Fibroblast of lung (primary cell): Measurements from ENCODE around the gene ITPKB. TPM values are rescaled to one million over a fixed set of nuclear protein-coding genes. Genes with fewer than 3 reads are reported as not detected.
A peak's percentile ranks its signal among the peaks of the same experiment; 100 is the strongest.

Source experiments
- DNase-seq, 2 donors: peaks; one replicate each; pipeline versions ENCODE4 v3.0.0 to v3.0.0-alpha.2; 2010; ENCODE audit warnings: low read depth in 2 of 2
- H2AFZ ChIP-seq: 2 replicates; pipeline ENCODE4 v1.5.1; 2012; ENCODE audit warnings: low read length, control low read depth, inconsistent platforms
- H3K27ac ChIP-seq: 2 replicates; pipeline ENCODE4 v1.5.1; 2011; ENCODE audit warnings: low read length, control low read depth; ENCODE audit not compliant: insufficient read depth
- H3K27me3 ChIP-seq: 2 replicates; pipeline ENCODE4 v1.5.1; 2011; ENCODE audit warnings: mild to moderate bottlenecking, low read length; ENCODE audit not compliant: control insufficient read depth, insufficient read depth
- H3K36me3 ChIP-seq: 2 replicates; pipeline ENCODE4 v1.5.1; 2011; ENCODE audit warnings: low read length; ENCODE audit not compliant: control insufficient read depth, insufficient read depth
- H3K4me1 ChIP-seq: 2 replicates; pipeline ENCODE4 v1.5.1; 2011; ENCODE audit warnings: low read length; ENCODE audit not compliant: control insufficient read depth, insufficient read depth; ENCODE audit errors: extremely low read depth
- H3K4me2 ChIP-seq: 2 replicates; pipeline ENCODE4 v1.5.1; 2011; ENCODE audit warnings: low read length, control low read depth; ENCODE audit not compliant: insufficient read depth; ENCODE audit errors: extremely low read depth
- H3K4me3 ChIP-seq, 4 experiments: fragments of 200-600 bp in 1 of 4; sonication (generic) in 1 of 4; replicated peaks in 1 of 4; 2 replicates each; pipeline ENCODE4 v1.5.1; 2011 to 2016; ENCODE audit warnings: low read length in 4 of 4, low read depth in 3 of 4, mild to moderate bottlenecking in 3 of 4, control low read depth in 2 of 4, inconsistent platforms in 1 of 4, mixed read lengths in 1 of 4; ENCODE audit not compliant: insufficient read depth in 1 of 4; ENCODE audit errors: control extremely low read depth in 1 of 4
- H3K79me2 ChIP-seq: 2 replicates; pipeline ENCODE4 v1.5.1; 2012; ENCODE audit warnings: mild to moderate bottlenecking, low read length, inconsistent platforms; ENCODE audit not compliant: control insufficient read depth, insufficient read depth
- H3K9ac ChIP-seq: 2 replicates; pipeline ENCODE4 v1.5.1; 2011; ENCODE audit warnings: mild to moderate bottlenecking, low read length, control low read depth; ENCODE audit not compliant: insufficient read depth
- H3K9me3 ChIP-seq: 2 replicates; pipeline ENCODE4 v1.5.1; 2012; ENCODE audit warnings: low read depth, low read length; ENCODE audit not compliant: control insufficient read depth, insufficient read depth
- H4K20me1 ChIP-seq: 2 replicates; pipeline ENCODE4 v1.5.1; 2011; ENCODE audit warnings: low read length; ENCODE audit not compliant: control insufficient read depth, insufficient read depth; ENCODE audit errors: extremely low read depth
- CTCF ChIP-seq, 2 donors: IDR thresholded peaks in 1 of 2; conservative IDR thresholded peaks in 1 of 2; 1 replicate in 1 of 2; 2 replicates in 1 of 2; pipeline ENCODE4 v1.5.1; 2011 to 2012; ENCODE audit warnings: low read length in 2 of 2, control low read depth in 1 of 2, inconsistent platforms in 1 of 2, low read depth in 1 of 2, mild to moderate bottlenecking in 1 of 2
- EZH2 ChIP-seq: IDR thresholded peaks from 2 replicates; pipeline ENCODE4 v1.5.1; 2012; ENCODE audit warnings: low read length, control low read depth, mild to moderate bottlenecking; ENCODE audit errors: missing control alignments
- polyA plus RNA-seq, 2 donors: library from polyadenylated mRNA; depleted of rRNA in 1 of 2; stranded (reverse) in 1 of 2; unstranded in 1 of 2; fragments of >200 nt; gene quantifications; 2 replicates each; pipeline ENCODE4 v1.2.1, GENCODE V29; 2011 to 2012; ENCODE audit warnings: missing spikeins in 1 of 2
- total RNA-seq: library from RNA; depleted of rRNA; stranded (reverse); fragments of >200 nt; gene quantifications from 2 replicates; pipeline ENCODE4 v1.2.1, GENCODE V29; 2014

ITPKB gene
- total and polyA plus RNA-seq, 2 donors (not counting 1 experiment from before 2014, with no cell fraction given): 10.2 to 32.4 TPM

DNA sequence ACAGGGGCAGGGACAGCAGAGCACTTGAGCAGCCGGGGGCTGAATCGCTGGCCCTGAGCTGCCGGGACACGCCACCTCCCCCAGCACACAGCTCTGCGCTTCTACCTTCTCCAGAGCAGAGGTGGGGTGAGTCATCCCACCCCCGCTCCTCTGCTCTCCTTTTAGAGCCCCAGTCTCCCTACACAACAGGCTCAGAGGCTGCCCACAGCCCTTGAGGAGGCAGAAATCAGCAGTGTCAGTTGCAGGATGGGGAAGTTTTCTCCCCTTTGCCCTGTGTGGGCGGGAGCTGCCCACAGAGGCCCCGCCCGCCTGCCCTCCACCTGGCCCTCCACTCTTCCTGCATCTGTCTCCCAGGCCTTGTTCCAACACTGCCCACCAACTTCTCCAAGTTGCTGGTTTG is 95.9 kb downstream of the ITPKB start:
- H3K36me3 ChIP-seq: peaks cover 10% of the 10 kb centered on the region
- no peaks in the 10 kb centered on the region for H3K27me3 ChIP-seq
- no peaks in the 10 kb centered on the region for H3K9me3 ChIP-seq
- TF ChIP-seq EZH2: no peak
- no peak for TF ChIP-seq CTCF (conservative IDR thresholded peaks at IDR 0.05 in 1 of 2, IDR thresholded peaks at IDR 0.05 in 1 of 2; ENCODE audit: low read depth in 1 of 2, low read length in 2 of 2)
- H3K4me1 ChIP-seq: peaks cover 17% of the 10 kb centered on the region
- no peak overlapping the region for H2AFZ ChIP-seq
- H3K4me3 ChIP-seq: no peak overlapping the region
- peak; percentile 45 to 89 for DNase-seq
- no peak overlapping the region for H3K9ac ChIP-seq
- no peaks in the 10 kb centered on the region for H4K20me1 ChIP-seq
- no peak overlapping the region for H3K4me2 ChIP-seq
- H3K79me2 ChIP-seq: no peaks in the 10 kb centered on the region
- no peak overlapping the region for H3K27ac ChIP-seq

- H3K4me2 ChIP-seq: no peak overlapping the region
- no peak overlapping the region for H3K9ac ChIP-seq
- no peak overlapping the region for H3K27ac ChIP-seq
- H4K20me1 ChIP-seq: no peaks in the 10 kb centered on the region
- H3K9me3 ChIP-seq: no peaks in the 10 kb centered on the region
- no peaks in the 10 kb centered on the region for H3K79me2 ChIP-seq
- no peaks in the 10 kb centered on the region for H3K27me3 ChIP-seq
- H3K36me3 ChIP-seq: peaks cover 7% of the 10 kb centered on the region
- TF ChIP-seq CTCF (conservative IDR thresholded peaks at IDR 0.05 in 1 of 2, IDR thresholded peaks at IDR 0.05 in 1 of 2; ENCODE audit: low read depth in 1 of 2, low read length in 2 of 2): no peak
- no peak for TF ChIP-seq EZH2
- no peak overlapping the region for H3K4me3 ChIP-seq
- H3K4me1 ChIP-seq: peaks cover 17% of the 10 kb centered on the region
- DNase-seq: no peak
- H2AFZ ChIP-seq: no peak overlapping the region
Observed at GRCh38 chr1:226642421-226642820, 96.7 kb downstream of the ITPKB start.

GRCh38 chr1:226641671-226642231 is 97.3 kb downstream of the ITPKB start:
- no peak for DNase-seq
- no peak for TF ChIP-seq CTCF (conservative IDR thresholded peaks at IDR 0.05 in 1 of 2, IDR thresholded peaks at IDR 0.05 in 1 of 2; ENCODE audit: low read depth in 1 of 2, low read length in 2 of 2)
- TF ChIP-seq EZH2: no peak
- Histone ChIP-seq H3K4me2 (no peak overlapping the region), H3K27ac (no peak overlapping the region), H3K79me2 (no peaks in the 10 kb centered on the region), H3K36me3 (no peaks in the 10 kb centered on the region), H3K4me1 (peaks cover 17% of the 10 kb centered on the region), H3K9me3 (no peaks in the 10 kb centered on the region), H4K20me1 (no peaks in the 10 kb centered on the region), H3K9ac (no peak overlapping the region), H2AFZ (no peak overlapping the region), H3K27me3 (no peaks in the 10 kb centered on the region), H3K4me3 (no peak overlapping the region)
